ENCODE data around the gene MACROD2. TPM values are rescaled to one million over a fixed set of nuclear protein-coding genes. Genes with fewer than 3 reads are reported as not detected.

MACROD2 gene
- total RNA-seq, 1 experiment from 2014 or later = 3.1 TPM

DNA sequence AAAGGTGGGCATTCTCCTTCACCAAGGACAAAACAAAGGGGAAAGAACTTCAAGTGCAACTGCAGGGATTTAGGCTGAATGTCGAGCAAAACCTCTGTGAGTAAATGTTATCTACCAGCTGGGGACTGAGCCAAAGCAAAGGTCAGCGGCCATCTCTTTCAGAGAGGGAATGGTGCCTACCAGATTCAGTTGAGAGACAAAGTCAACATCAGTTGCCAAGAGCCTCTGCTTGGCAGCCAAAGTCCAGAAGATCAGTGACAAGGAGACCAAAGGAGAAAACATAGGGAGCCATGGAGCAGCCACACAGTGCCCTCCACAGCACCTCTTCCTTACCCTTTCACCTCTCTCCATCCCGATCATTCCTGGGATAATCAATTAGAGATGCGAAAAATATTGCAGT is 2105.5 kb downstream of the MACROD2 start:
- CTCF ChIA-PET = interaction anchor here (0.6 to 1.3 kb wide), 4 partner anchors 21 to 639 kb away, joined by 3 read pairs; no protein-coding TSS in a partner anchor
- BruUV-seq (replicated peaks) = no TSS peak
- intact Hi-C loops (cut with micrococcal nuclease) = no loop called here
- POLR2A ChIA-PET = no interaction called here
- TF ChIP-seq, protein P1, sequence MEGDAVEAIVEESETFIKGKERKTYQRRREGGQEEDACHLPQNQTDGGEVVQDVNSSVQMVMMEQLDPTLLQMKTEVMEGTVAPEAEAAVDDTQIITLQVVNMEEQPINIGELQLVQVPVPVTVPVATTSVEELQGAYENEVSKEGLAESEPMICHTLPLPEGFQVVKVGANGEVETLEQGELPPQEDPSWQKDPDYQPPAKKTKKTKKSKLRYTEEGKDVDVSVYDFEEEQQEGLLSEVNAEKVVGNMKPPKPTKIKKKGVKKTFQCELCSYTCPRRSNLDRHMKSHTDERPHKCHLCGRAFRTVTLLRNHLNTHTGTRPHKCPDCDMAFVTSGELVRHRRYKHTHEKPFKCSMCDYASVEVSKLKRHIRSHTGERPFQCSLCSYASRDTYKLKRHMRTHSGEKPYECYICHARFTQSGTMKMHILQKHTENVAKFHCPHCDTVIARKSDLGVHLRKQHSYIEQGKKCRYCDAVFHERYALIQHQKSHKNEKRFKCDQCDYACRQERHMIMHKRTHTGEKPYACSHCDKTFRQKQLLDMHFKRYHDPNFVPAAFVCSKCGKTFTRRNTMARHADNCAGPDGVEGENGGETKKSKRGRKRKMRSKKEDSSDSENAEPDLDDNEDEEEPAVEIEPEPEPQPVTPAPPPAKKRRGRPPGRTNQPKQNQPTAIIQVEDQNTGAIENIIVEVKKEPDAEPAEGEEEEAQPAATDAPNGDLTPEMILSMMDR (IDR thresholded peaks at IDR 0.05; ENCODE audit: unreplicated experiment) = no peak
- DNase-seq (ENCODE audit: unreplicated experiment) = no peak
- no peak overlapping the region for H3K27ac Mint-ChIP-seq (ENCODE audit: low read depth, unreplicated experiment)
- no peaks in the 10 kb centered on the region for H3K27me3 Mint-ChIP-seq (ENCODE audit: insufficient read depth, unreplicated experiment)
- H3K4me1 Mint-ChIP-seq (ENCODE audit: insufficient read depth, unreplicated experiment) = no peaks in the 10 kb centered on the region
- H3K4me3 Mint-ChIP-seq (ENCODE audit: unreplicated experiment) = no peak overlapping the region
- no peaks in the 10 kb centered on the region for H3K36me3 Mint-ChIP-seq (ENCODE audit: insufficient read depth, unreplicated experiment)
- H3K9me3 Mint-ChIP-seq (ENCODE audit: unreplicated experiment) = no peaks in the 10 kb centered on the region

Other genes starting within 250 kb of the MACROD2 start
- 17.4 and 21.2 TPM in 2 replicates for gene ESF1, start 210.6 kb upstream of the MACROD2 start, total RNA-seq (2022)
- gene NDUFAF5, start 210.5 kb upstream of the MACROD2 start, total RNA-seq (2022) = 43.4 and 44.1 TPM in 2 replicates
- gene SEL1L2, start 4.9 kb upstream of the MACROD2 start, total RNA-seq (2022) = not detected in 2 replicates

Measured in MCF 10A (cell line).